ENCODE measurements around the gene ARHGEF16.

Gene ARHGEF16

DNA sequence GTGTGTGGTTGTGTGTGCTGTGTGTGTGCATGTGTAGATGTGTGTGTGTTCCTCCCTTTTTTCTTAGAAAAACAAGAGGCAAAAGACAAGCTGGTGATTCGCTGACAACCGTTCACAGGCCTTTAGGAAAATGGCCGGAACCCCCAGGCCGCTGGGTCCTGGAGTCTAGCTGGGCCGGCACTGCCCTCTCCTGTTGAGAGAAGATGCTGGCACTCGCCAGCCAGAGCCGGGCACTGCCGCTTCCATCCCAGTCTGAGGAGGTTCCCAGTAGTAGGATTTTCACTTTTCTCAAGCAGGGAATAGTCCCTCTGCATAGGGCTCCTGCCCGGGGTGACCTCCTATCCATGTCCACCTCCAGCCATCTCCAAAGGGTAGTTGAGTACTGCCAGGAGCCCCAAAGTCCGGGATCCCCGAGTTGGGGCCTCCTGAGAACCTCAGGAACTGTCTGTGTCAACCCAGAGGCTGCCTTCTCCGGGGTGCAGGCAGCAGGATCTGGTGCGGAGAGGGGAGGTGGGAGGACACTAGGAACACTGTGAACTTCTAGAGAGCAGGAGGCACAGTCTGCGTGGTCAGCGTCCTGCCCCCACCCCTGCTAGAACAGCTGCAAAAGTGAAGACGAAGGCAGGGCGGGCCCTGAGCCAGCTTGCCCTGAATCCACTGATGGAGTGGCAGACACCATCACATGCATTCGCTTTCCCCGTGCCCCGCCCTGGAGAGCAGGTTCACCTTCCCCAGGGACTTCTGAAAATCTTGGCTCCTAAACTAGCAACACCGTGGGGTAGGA, 44.1 kb upstream of the ARHGEF16 start:
- TF ChIP-seq Cebpa-rat (IDR thresholded peaks at IDR 0.05) = no peak

GRCh38 chr1:3411806-3412205, 42.7 kb upstream of the ARHGEF16 start:
- Histone ChIP-seq H4K20me1 (peaks cover 0 to 45% (median 0%) of the 10 kb centered on the region in 11 experiments; a peak in 10 of 22 replicates), H3K9ac (no peak overlapping the region), H3K27me3 (peaks cover 0 to 23% (median 0%) of the 10 kb centered on the region in 11 experiments; a peak in 4 of 22 replicates), H3K9me3 (replicated peaks in 1 of 11) (peaks cover 6 to 8% (median 7%) of the 10 kb centered on the region in 11 experiments), H3K27ac (no peak overlapping the region), H3K4me2 (no peak overlapping the region), H3K4me3 (no peak overlapping the region), H3K4me1 (peaks cover 0 to 9% (median 0%) of the 10 kb centered on the region in 10 experiments; a peak in 7 of 20 replicates), H3K36me3 (no peaks in the 10 kb centered on the region)
- no peak for TF ChIP-seq Cebpa-rat (IDR thresholded peaks at IDR 0.05)

More for the DNA sequence above, 44.1 kb upstream of the ARHGEF16 start:
- peaks cover 0 to 17% (median 11%) of the 10 kb centered on the region in 10 experiments; a peak in 13 of 20 replicates for H3K4me1 ChIP-seq
- H3K4me3 ChIP-seq = no peak overlapping the region
- no peak overlapping the region for H3K4me2 ChIP-seq
- H4K20me1 ChIP-seq = peaks cover 0 to 57% (median 11%) of the 10 kb centered on the region in 11 experiments; a peak in 13 of 22 replicates
- H3K27me3 ChIP-seq = peaks cover under 1 to 29% (median 10%) of the 10 kb centered on the region in 11 experiments; a peak in 18 of 22 replicates
- H3K9ac ChIP-seq = no peak overlapping the region
- H3K27ac ChIP-seq = no peak overlapping the region
- no peaks in the 10 kb centered on the region for H3K9me3 ChIP-seq (replicated peaks in 1 of 11)
- H3K36me3 ChIP-seq = no peaks in the 10 kb centered on the region

GRCh38 chr1:3412376-3412775, 42.1 kb upstream of the ARHGEF16 start:
- peaks cover 0 to 39% (median 0%) of the 10 kb centered on the region in 11 experiments; a peak in 10 of 22 replicates for H4K20me1 ChIP-seq
- peaks cover 0 to 23% (median 0%) of the 10 kb centered on the region in 11 experiments; a peak in 4 of 22 replicates for H3K27me3 ChIP-seq
- no peak for TF ChIP-seq Cebpa-rat (IDR thresholded peaks at IDR 0.05)

GRCh38 chr1:3413975-3414710, 40.3 kb upstream of the ARHGEF16 start:
- Histone ChIP-seq H3K4me1 (peaks cover 0 to 9% (median 0%) of the 10 kb centered on the region in 10 experiments; a peak in 2 of 20 replicates), H3K27me3 (peaks cover 4 to 41% (median 10%) of the 10 kb centered on the region in 11 experiments; a peak in 19 of 22 replicates), H3K9ac (no peak overlapping the region), H3K4me2 (no peak overlapping the region), H3K4me3 (no peak overlapping the region), H3K36me3 (no peaks in the 10 kb centered on the region), H3K9me3 (replicated peaks in 1 of 11) (peaks cover 12 to 17% (median 15%) of the 10 kb centered on the region in 11 experiments), H3K27ac (no peak overlapping the region), H4K20me1 (peaks cover 0 to 48% (median 0%) of the 10 kb centered on the region in 11 experiments; a peak in 9 of 22 replicates)
- no peak for TF ChIP-seq Cebpa-rat (IDR thresholded peaks at IDR 0.05)

More at GRCh38 chr1:3412376-3412775, 42.1 kb upstream of the ARHGEF16 start:
- Histone ChIP-seq H3K9me3 (replicated peaks in 1 of 11) (peaks cover 12 to 14% (median 13%) of the 10 kb centered on the region in 11 experiments), H3K9ac (no peak overlapping the region), H3K27ac (no peak overlapping the region), H3K4me1 (peaks cover 0 to 9% (median 0%) of the 10 kb centered on the region in 10 experiments; a peak in 2 of 20 replicates), H3K4me2 (no peak overlapping the region), H3K36me3 (no peaks in the 10 kb centered on the region), H3K4me3 (no peak overlapping the region)

GRCh38 chr1:3415260-3416090, 39.0 kb upstream of the ARHGEF16 start:
- no peak overlapping the region for H3K9ac ChIP-seq

DNA sequence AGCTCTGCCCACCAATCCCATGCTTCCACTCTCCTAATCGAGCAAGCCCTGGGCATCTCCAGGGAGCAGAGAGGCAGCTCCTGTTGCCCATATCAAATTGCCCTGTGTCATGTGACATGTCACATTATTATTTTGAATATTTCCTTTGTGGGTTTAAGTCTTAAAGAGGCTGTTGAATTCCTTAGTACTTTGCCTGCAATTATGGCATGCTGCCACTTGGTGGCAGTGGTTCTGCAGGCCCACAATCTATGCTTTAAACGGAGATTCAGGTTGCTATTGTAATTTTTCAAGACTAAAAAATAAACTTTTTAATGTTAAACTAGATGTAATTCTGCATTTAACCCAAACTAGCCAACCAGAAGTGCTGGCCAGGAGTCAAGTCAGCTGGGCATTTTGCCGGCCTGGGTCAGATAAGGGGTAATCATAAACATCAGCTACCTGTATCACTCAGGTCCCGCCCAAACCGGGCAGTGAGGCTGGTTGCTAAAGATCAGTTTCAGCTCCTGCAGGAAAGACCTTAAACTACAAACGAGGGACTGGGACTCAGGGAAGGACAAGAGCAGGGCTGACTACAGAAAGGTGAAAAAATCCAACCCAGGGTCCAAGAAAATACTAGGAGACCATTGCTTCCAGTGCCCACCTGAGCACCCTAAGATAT, 37.3 kb upstream of the ARHGEF16 start:
- Histone ChIP-seq H3K4me1 (peaks cover 0 to 9% (median 0%) of the 10 kb centered on the region in 10 experiments; a peak in 4 of 20 replicates), H3K36me3 (no peaks in the 10 kb centered on the region), H3K9me3 (replicated peaks in 1 of 11) (peaks cover 12 to 17% (median 15%) of the 10 kb centered on the region in 11 experiments), H4K20me1 (peaks cover 0 to 45% (median 2%) of the 10 kb centered on the region in 11 experiments; a peak in 10 of 22 replicates), H3K27ac (no peak overlapping the region), H3K27me3 (peaks cover 27 to 57% (median 39%) of the 10 kb centered on the region in 11 experiments), H3K4me3 (no peak overlapping the region), H3K4me2 (no peak overlapping the region), H3K9ac (no peak overlapping the region)
- no peak for TF ChIP-seq Cebpa-rat (IDR thresholded peaks at IDR 0.05)

More at GRCh38 chr1:3415260-3416090, 39.0 kb upstream of the ARHGEF16 start:
- TF ChIP-seq Cebpa-rat (IDR thresholded peaks at IDR 0.05) = no peak
- Histone ChIP-seq H3K9me3 (replicated peaks in 1 of 11) (peaks cover 12 to 17% (median 15%) of the 10 kb centered on the region in 11 experiments), H3K4me3 (no peak overlapping the region), H3K27ac (no peak overlapping the region), H3K4me2 (peak overlapping the region in 1 of 11 experiments; percentile 7; a peak in 1 of 22 replicates), H4K20me1 (peaks cover 0 to 49% (median 0%) of the 10 kb centered on the region in 11 experiments; a peak in 9 of 22 replicates), H3K4me1 (peaks cover 0 to 9% (median 0%) of the 10 kb centered on the region in 10 experiments; a peak in 2 of 20 replicates), H3K27me3 (peaks cover 11 to 54% (median 23%) of the 10 kb centered on the region in 11 experiments), H3K36me3 (no peaks in the 10 kb centered on the region)

GRCh38 chr1:3417934-3418333, 36.5 kb upstream of the ARHGEF16 start:
- no peak for TF ChIP-seq Cebpa-rat (IDR thresholded peaks at IDR 0.05)
- H3K4me3 ChIP-seq = no peak overlapping the region
- H3K27me3 ChIP-seq = peaks cover 34 to 64% (median 45%) of the 10 kb centered on the region in 11 experiments
- peaks cover 12 to 17% (median 15%) of the 10 kb centered on the region in 11 experiments for H3K9me3 ChIP-seq (replicated peaks in 1 of 11)
- H3K36me3 ChIP-seq = no peaks in the 10 kb centered on the region
- H4K20me1 ChIP-seq = peaks cover 0 to 48% (median 7%) of the 10 kb centered on the region in 11 experiments; a peak in 9 of 22 replicates
- no peak overlapping the region for H3K27ac ChIP-seq
- no peak overlapping the region for H3K4me2 ChIP-seq
- no peak overlapping the region for H3K9ac ChIP-seq
- peaks cover under 1 to 13% (median 2%) of the 10 kb centered on the region in 10 experiments; a peak in 15 of 20 replicates for H3K4me1 ChIP-seq

All from BLaER1 treated with 17β-estradiol and CSF1 and Interleukin-3, amounts not matched to agents 10 nM and 100 nM (cell line).